GM12874 (cell line): ENCODE measurements around the gene IL1RN.

Source experiments
- CTCF ChIP-seq: IDR thresholded peaks from 2 replicates; pipeline ENCODE4 v1.5.1; 2011; ENCODE audit warnings: low read depth, mild to moderate bottlenecking, control low read depth, low read length, moderate library complexity; ENCODE audit not compliant: insufficient read depth

IL1RN gene

DNA sequence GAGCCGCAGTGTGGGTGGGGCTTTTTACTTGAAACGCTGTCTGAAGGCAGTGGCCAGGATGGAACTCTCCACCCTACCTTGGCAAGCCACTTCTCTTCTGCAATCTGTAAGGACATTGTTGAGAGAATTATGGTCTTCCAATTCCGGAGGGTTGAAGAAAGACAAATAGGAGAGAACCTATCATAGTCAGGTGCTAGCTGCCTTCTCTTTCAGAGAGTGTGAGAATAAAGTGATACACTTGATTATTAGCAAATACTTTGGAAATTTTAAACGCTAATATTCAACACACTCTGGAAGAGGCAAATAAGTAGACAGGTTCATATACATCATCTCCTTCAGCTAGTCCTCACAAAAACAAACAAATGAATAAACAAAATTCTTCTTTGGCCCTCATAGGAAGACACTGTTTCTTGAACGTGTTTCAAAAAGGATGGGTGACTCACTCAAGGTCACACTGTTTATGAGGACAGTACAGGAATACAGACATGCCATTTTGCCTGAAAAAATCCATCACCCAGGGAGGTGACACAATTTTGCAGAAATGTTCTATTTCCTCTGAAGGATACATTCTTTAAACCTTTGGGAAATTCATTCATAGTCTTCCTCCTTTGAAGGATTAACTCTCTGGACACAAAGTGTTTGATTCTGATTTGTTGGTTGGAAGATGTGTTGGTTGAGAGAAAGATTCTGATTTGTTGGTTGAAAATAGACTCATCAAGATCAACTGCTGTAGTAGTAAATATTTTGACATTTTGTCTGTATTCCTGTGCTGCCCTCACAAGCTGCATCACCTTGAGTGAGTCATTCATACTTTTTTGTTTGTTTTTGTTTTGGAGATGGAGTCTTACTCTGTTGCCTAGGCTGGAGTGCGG, 2.2 kb upstream of the IL1RN start:
- no peak for TF ChIP-seq CTCF

GRCh38 chr2:113127646-113128570, 510 bp downstream of the IL1RN start:
- TF ChIP-seq CTCF, result no peak

- TF ChIP-seq CTCF, result no peak
Measured at GRCh38 chr2:113129519-113130078, 2.2 kb downstream of the IL1RN start.

DNA sequence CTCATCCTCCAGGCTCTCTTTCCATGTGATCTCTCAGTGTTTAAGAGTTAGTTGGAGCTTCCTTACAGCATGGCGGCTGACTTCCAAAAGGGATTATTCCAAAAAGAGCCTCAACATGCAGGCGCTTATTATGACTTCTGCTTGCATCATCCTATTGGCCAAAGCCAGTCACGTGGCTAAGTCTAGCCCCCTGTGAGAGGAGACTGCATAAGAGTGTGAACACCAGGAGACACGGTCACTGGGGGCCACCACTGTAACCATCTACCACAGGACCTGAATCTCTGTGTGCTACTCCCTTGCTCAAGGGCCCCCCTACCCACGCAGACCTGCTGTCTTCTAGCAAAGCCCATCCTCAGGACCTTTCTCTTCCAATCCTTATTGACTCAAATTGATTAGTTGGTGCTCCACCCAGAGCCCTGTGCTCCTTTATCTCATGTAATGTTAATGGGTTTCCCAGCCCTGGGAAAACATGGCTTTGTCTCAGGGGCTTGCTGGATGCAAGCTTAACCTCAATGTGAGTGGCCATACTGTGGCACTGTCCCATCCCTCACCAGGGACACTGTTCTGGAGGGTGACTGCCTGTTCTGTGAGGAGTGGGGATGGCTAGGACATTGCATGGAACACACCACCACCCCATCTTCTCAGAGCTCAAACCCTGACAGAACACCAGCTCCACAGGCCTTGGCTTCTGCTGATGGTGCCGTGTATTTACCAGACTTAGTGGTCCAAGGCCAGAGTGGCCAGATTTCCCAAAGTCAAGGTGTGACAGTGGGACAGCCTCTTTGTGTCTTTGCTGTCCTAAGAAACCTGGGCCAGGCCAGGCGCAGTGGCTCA, 4.2 kb downstream of the IL1RN start:
- no peak for TF ChIP-seq CTCF

- no peak for TF ChIP-seq CTCF
Measured at GRCh38 chr2:113132414-113133021, 5.1 kb downstream of the IL1RN start.

DNA sequence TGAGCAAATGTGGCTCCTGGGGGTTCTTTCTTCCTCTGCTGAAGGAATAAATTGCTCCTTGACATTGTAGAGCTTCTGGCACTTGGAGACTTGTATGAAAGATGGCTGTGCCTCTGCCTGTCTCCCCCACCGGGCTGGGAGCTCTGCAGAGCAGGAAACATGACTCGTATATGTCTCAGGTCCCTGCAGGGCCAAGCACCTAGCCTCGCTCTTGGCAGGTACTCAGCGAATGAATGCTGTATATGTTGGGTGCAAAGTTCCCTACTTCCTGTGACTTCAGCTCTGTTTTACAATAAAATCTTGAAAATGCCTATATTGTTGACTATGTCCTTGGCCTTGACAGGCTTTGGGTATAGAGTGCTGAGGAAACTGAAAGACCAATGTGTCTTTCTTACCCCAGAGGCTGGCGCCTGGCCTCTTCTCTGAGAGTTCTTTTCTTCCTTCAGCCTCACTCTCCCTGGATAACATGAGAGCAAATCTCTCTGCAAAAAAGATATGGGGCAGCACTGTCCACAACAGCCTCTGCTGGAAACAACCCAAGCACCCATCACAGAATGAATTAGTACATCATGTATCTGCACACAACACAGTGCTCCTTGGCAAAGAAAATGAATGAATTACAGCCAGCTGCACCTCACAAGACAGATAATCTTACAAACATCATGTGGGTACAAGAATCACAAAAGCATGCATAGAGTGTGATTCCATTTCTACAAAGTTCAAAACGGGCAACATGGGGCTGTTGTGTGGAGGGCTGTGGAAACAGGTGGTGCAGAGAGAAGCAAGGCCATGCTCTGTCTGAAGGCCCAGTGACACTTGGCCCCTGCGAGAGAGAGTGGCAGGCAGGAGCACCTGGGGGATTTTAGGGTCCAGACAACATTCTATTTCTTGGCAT, 6.6 kb downstream of the IL1RN start:
- TF ChIP-seq CTCF, result no peak
